GM18861 (cell line): Measurements from ENCODE around the gene ZBTB39.
A peak's percentile ranks its signal among the peaks of the same experiment; 100 is the strongest.
"Not testable (repeated sequence)": the region's sequence is repeated elsewhere in the genome, so short reads cannot be mapped to it uniquely, and the experiment has no call there.

Source experiments
- ATAC-seq: cut with Tn5 transposase; IDR thresholded peaks from one replicate; pipeline ENCODE4 v1.9.1; 2021; ENCODE audit not compliant: unreplicated experiment

The ZBTB39 gene

DNA sequence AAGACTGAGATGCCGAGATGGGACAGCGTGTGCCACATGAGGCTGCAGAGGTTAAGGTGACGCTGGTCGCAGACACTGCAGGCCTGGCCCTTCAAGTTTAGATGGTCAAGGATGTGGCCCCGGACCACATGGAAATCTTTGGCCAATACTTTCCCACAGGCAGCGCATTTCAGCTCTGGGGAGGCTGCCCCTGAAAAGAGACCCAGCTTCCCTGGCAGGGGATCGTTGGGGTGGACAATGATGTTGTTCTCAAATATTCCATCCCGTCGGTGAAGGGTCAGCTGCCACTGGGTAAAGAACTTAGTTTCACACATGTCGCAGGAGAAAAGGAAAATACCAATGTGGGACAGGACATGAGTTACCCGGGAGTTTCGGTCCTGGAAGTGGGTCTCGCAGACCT lies 3.0 kb downstream of the ZBTB39 start:
- no peak for ATAC-seq

DNA sequence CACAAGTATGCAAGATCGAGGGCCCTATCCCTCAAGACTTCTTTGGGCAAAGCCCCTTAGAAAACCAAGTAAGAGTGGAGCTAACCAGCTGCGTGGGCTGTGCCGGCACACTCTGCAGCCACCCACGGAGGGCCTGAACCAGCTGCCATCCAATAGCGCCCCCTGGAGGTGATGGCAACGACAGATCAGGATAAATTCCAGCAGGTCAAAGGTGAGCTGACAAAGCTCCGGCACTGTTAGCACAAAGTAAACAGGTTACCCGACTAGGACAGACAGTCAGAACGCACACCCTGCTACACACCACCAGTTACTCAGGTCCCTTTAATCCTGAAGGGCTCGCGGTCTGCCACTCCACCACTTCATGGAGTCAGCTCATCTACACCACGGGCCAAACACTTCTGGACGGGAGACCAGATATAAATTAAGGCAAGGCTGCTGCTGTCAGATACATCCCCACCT lies 4.9 kb downstream of the ZBTB39 start:
- ATAC-seq, result no peak

DNA sequence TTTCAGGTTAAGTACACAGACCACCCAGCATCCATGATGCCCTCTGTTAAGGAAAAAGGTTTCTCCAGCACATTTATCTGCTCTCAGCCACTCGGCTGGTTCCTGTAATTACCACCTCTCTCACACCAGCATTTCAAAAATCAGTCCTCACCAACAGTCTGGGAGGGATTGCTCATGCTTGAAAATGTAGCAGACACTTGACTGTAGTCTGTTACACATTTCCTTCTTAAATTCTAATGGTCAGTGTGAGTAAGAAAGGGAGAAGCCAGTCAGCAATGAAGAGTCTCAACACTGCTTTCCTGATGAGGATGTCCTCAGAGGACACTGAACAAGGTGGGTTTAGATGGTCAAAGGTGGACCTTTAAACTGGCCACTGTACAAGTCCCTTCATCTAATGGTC lies 6.0 kb downstream of the ZBTB39 start:
- ATAC-seq, result no peak

DNA sequence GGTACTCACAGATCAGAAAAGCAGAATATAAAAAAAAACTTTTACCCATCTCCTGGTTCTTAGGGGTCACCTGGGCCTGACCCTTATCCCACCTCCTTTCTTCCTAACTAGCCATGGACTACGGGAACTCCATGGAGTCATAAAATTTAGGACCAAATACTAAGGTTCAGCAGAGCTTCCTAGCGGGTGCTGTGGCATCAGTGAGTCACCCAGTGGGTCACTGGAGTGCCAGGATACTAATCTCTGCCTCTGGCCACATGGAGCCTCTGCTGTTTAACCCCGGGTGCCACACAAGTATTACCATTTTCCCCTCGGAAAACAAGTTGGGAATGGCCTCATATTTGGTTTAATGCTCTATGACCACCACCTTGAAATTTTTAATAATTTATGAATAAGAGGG lies 6.9 kb downstream of the ZBTB39 start:
- ATAC-seq, result no peak

DNA sequence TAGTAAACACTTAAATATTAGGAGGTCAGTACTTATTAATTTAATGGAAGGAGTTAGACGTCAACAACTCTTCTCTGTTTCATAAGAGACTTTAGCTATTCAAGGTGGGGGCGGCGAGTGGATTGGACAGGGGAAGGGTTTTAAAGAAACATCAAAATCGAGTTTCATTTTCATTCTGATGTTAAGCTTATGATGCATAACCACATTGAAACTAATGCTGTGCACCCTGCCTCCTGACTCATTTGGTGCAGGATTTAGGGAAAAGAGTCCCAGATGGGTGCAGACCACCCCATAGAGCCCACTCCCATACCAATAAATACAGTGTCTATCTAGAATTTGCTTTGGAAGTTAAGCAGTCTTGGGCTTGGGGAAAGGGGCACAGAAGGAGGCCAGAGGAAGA lies 7.4 kb downstream of the ZBTB39 start:
- ATAC-seq, result peak; percentile 68

DNA sequence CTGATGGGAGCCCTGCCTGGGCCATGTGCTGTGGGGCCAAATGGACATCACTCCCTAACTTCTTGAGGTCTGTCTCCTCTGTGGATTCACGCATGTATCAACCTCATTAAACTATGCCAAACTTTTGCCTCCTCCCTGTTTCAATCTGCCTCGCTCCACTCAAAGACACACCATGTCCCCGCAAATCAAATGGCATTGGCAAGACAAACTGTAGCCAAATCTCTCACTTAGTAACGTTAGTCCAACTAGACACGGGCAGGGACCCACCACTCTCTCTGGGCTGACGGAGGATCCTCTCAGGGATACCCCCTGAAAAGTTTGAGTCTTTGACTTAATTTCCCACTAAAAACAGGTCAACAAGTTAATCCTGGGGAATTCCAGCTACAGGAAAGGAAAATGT lies 8.0 kb downstream of the ZBTB39 start:
- ATAC-seq, result no peak

DNA sequence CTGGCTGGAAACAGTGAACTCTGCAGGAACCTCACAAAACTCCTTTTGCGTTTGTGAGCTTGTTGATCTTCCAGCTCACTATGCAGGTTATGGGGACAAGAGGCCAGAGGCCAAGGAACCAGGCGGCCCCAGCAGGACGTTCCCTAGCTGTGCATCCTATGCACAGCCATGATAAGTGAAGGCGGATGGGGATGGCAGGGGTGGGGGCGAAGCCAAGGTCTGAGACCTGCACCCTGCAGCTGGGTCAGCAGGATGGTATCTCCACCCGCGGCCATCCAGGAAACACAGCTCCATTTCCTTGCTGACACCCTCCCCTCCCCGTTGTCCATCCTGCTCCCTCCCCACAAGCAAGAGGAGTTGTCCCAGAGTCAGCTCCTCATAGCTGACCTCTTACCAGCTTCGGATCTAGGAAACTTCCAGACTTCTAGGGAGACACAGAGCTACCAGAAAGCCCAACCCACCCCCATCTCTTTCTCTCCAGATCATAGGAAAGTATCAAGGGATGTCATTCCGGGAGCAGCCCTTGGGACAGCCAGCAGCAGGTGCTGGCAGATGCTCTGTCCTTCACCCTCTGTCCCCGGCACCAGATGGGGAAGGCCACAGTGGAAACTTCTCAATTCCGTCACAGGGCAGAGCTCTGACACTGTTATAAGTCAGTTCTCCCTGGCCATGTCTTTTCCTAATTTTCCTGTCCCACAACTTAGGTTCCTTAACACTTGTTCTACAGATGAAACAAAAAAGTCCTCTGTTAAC lies 9.4 kb downstream of the ZBTB39 start:
- ATAC-seq, result no peak

DNA sequence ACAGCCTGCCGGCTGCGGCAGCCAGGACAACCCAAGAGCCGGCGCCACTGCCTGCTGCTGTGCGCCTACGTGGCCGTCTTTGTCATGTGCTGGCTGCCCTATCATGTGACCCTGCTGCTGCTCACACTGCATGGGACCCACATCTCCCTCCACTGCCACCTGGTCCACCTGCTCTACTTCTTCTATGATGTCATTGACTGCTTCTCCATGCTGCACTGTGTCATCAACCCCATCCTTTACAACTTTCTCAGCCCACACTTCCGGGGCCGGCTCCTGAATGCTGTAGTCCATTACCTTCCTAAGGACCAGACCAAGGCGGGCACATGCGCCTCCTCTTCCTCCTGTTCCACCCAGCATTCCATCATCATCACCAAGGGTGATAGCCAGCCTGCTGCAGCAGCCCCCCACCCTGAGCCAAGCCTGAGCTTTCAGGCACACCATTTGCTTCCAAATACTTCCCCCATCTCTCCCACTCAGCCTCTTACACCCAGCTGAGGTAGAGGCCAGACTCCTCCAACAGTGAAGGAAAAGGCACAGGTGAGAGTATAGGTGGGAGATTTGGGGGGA lies 10.3 kb downstream of the ZBTB39 start:
- no peak for ATAC-seq

DNA sequence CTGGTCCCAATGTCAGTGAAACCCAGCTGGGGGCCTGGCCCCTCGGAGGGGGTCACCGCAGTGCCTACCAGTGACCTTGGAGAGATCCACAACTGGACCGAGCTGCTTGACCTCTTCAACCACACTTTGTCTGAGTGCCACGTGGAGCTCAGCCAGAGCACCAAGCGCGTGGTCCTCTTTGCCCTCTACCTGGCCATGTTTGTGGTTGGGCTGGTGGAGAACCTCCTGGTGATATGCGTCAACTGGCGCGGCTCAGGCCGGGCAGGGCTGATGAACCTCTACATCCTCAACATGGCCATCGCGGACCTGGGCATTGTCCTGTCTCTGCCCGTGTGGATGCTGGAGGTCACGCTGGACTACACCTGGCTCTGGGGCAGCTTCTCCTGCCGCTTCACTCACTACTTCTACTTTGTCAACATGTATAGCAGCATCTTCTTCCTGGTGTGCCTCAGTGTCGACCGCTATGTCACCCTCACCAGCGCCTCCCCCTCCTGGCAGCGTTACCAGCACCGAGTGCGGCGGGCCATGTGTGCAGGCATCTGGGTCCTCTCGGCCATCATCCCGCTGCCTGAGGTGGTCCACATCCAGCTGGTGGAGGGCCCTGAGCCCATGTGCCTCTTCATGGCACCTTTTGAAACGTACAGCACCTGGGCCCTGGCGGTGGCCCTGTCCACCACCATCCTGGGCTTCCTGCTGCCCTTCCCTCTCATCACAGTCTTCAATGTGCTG lies 11.0 kb downstream of the ZBTB39 start:
- no peak for ATAC-seq

DNA sequence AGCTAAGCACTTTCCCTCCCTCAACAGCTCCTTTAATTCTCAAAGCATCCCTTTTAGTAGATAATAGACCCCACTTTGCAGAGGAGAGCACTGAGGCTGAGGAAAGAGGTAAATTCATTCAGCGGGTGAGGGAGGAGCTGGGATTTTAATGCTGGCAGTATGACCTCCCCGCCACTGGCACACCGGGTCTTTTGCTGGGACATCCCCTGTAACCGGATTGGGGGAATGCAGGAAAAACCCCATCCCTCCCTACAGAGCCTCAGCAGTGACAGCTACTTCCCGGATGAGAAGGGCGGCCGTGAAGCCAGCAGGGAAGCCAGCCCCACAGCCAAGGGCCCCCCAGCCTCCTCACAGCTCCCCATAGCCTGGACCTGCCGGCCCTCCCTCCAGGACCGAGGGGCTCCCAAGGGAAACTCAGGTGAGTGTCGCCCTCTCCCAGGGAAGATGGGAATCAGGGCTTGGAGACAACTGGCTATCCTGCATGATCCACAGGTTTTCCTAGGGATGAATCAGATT lies 12.1 kb downstream of the ZBTB39 start:
- no peak for ATAC-seq

DNA sequence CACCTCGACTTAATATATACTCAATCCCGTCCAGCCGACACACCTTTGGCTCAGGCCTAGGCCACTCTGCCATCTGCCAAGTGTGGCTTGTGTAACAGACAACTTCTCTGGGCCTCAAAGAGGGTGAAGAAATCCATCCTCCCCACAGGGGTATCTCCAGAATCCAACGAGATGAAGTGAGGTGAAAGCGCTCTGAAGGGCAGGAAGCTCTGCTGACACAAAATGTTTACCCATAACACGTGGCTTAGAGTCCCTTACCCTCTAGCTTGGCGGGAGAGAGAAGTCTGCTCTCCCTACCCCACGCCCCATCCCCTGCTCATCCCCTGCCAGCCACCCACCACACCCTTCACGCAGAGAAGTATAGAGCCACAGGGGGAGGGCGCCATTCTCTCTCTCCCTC lies 13.0 kb downstream of the ZBTB39 start:
- no peak for ATAC-seq

DNA sequence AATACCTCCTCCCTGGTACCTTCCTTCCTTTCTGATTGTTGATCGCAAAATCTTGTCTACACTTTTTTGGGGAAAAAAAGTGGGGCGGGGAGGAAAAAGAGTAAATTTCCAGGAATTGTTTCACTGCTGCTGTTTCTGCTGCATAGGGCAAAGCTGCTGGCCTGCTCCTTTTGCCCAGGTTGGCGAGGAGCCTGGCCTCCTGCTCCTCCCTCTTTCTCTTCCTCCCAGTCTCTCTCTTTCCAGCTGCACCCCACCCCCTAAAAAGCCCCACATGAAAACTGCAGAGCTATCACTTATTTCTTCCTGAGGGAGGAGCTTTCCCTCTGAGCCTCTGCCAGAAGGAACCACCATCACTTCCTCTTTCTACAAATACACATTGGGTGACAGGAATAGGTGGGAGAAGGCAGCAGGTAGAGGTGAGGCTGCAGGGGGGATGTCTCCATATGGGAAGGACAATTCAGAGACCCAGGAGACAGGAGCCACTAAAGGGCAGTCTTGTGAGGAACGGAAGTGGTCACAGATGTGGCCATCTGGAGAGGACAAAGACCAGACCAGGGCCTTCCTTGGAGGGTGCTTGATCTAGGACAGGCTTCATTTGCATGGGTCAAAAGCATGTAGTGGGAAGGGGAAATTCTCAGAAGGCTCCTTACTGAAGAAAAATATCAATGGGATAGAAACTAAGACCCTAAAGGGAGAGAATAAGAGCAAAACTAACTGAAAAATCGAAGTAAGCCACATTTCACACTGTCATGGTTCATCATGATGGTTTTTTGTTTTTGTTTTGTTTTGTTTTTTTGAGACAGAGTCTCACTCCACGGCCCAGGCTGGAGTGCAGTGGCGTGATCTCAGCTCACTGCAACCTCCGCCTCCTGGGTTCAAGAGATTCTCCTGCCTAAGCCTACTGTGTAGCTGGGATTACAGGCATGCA lies 14.8 kb downstream of the ZBTB39 start:
- ATAC-seq, result no peak

DNA sequence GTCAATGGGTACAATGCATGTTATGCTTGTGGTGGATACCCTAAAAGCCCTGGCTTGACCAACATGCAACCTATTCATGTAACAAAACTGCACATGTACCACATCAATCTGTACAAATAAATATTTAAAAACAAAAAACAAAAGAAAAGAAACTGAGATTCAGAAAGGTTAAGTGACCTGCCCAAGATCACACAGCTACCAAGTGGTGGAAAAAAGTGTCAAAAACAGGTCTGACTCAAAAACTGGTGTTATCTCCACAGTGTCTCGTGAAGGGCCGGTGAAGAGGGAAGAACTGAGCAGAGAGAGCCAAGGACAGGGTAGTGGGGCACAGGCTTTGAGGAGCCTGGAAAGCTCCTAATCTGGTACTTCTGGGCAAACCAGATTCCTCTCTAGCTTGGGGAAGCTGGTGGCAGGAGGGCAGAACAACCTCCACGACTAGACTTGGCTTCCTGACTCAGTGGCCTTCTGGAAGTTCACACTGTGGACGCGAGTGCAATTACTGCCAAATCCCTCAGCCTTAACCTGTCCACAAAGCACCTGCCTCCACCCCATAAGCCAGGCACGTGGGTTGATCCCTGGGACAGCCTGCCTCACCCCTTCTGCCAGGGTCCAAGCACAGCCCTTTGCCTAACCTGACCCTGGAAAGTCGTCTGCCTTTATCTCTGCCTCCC lies 15.6 kb downstream of the ZBTB39 start:
- ATAC-seq, result no peak

DNA sequence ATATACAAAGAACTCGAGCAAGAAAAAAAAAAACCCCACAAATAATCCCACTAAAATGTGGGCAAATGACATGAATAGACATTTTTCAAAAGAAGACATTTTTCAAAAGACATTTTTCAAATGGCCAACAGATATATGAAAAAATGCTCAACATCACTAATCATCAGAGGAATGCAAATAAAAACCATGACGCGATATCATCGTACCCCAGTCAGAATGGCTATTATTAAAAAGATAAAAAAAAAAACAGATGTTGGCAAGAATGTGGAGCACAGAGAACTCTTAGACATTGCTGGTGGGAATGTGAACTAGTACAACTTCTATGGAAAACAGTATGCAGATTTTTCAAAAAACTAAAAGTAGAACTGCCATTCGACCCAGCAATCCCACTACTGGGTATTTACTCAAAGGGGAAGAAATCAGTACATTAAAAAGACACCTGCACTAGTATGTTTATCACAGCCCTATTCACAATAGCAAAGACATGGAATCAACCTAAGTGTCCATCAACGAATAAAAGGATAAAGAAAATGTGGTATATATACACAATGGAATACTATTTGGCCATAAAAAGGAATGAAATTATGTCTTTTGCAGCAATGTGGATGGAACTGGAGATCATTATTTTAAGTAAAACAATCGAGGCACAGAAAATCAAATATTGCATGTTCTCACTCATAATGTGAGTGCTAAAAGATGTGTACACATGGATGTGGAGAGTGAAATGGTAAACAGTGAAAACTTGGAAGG lies 16.3 kb downstream of the ZBTB39 start:
- ATAC-seq, result no peak

DNA sequence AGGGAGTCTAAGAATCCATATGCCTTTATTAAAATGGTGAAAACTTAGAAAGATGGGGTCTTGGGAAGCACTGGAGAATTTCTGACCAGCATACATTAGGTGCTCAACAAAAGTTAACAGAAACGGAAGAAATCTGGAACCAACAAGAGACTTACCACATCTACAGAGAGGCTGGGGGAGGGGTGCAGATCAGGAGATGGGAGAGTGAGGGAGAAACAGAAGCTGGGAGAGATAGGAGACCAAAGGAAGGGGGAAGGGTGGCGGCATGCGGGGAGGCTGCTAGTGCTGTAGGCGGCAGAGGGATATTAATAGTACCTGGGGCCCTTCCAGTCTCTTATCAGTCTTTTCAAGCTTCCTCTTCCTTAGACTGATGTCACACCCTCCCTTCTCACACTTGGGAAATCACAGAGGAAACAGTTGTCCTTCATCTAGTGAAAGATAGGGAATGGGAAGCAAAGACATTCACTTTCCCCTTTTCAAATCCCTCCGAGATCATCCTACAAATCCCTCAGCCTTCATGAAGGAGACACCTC lies 18.1 kb downstream of the ZBTB39 start:
- ATAC-seq, result no peak

DNA sequence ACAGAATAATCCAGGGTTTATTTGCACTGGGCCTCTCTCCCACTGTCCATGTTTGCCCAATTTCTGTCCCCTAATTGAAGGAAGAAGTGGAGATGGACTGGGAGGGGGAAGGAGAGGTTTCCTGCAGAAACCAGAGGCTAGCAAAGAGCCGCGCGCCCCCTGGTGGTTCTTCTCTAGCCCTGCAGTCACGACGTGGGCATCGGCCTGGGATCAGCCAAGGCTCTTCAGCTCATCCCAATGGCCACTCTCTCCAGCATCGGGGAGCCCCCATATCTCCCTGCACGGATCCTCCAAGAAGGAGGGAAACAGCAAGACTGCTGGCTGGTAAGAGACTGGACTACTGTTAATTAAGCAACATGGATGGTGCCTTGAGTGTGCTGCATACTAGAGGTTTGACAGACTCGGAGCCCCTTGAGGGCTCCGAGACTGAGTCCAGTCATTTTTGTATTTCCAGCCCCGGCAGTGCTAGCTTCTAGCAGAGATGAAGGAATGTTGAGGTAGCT lies 18.7 kb downstream of the ZBTB39 start:
- ATAC-seq, result no peak

DNA sequence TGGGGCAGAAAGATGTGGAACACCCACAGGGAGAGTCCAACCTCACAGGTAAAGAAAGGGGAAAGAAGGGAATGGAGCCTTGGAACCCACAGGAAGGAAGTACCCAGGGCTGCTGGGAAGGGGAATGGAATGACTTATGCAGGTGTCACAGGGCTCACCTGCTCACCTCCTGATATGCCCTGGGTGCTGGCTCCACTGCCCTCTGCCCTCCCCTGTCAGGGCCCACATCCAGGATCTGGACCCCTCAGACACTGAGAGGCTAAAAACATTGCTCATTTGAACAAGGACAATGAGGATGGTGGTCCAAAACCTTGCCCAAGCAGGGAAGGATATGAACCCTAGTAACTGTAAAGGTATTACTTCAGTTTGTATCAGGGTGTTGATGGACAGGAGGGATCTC lies 19.3 kb downstream of the ZBTB39 start:
- no peak for ATAC-seq

DNA sequence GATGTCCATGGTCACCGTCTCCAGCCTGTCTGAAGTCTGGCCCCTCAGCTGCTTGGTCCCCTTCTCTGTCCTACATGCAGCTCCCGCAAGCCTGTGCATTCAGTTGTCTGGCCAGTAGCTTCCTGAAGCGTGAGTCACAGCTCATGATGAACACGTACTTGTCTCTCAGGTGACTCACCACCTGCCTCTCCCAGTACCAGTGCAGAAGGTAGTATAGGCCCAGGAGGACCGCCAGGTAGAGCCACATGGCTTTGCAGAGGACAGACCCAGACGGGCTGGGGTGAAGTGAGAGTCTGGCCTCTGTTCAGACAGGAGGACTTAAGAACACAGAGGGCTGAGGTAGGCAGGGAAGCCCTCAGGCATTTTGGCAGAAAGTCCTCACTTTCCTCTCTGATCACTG lies 20.6 kb downstream of the ZBTB39 start:
- not testable (repeated sequence) for ATAC-seq

DNA sequence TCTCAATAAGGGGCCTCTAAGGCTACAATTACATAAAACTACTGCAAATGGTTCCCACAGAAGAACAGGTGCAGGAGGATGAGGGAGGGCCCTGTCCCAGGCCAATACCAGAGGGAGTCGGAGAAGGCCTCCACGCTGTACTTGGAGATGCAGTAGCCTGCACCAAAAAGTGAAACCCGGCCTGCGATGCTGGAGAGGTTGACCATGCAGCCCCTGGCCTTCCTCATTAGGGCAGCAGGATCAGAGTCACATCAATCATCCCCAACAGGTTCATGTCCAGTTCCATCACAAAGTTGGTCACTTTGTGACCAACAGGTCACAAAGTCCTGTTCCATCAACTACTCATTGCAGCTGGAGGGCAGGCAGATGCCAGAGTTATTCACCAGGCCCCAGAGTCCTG lies 23.0 kb downstream of the ZBTB39 start:
- ATAC-seq, result no peak
